Measurements from ENCODE around the gene FOXP1. TPM values are rescaled to one million over a fixed set of nuclear protein-coding genes. Genes with fewer than 3 reads are reported as not detected.

FOXP1 gene
- total and polyA plus RNA-seq, 2 of the 13 experiments (the other 11 are each of a cell fraction or from before 2014, with no cell fraction given) = 40.4 to 59.0 TPM

GRCh38 chr3:71582612-71583565, 639 bp downstream of the FOXP1 start (continued):
- TF ChIP-seq SRSF1 (optimal IDR thresholded peaks at IDR 0.05; ENCODE audit: low read depth, low read length) (no peak), HMGXB4 (CRISPR knock-in tag; IDR thresholded peaks at IDR 0.05; ENCODE audit: borderline replicate concordance in 1 of 2, low read depth in 1 of 2) (peak; percentile 8 to 16; a peak in 3 of 4 replicates), MBNL3 (CRISPR knock-in tag; conservative IDR thresholded peaks at IDR 0.05) (no peak), GLMP (CRISPR knock-in tag; IDR thresholded peaks at IDR 0.05; ENCODE audit: borderline replicate concordance) (no peak), MIXL1 (CRISPR knock-in tag; IDR thresholded peaks at IDR 0.05) (0 out of 2 replicates have a peak, but pooled peaks have one; percentile 9), ELF1 (CRISPR knock-in tag; IDR thresholded peaks at IDR 0.05) (no peak; the same call in 1 of the 2 replicates), POLR2A (IDR thresholded peaks at IDR 0.05; ENCODE audit: insufficient read depth in 1 of 2, low read depth in 2 of 2, low read length in 2 of 2) (peak; percentile 22 to 27; a peak in 1 of 4 replicates), MAF1 (CRISPR knock-in tag; IDR thresholded peaks at IDR 0.05; ENCODE audit: borderline replicate concordance) (0 out of 2 replicates have a peak, but pooled peaks have one; percentile 11), KAT8 (CRISPR knock-in tag; IDR thresholded peaks at IDR 0.05) (peak; percentile 24; the same call in 1 of the 2 replicates), DDIT3 (CRISPR knock-in tag; IDR thresholded peaks at IDR 0.05) (no peak), CEBPB (IDR thresholded peaks at IDR 0.05; ENCODE audit: borderline replicate concordance, low read depth, low read length) (no peak), TOPORS (CRISPR knock-in tag; IDR thresholded peaks at IDR 0.05) (no peak), ARID4A (CRISPR knock-in tag; IDR thresholded peaks at IDR 0.05; ENCODE audit: borderline replicate concordance) (peak; percentile 45; the same call in 1 of the 2 replicates), ZSCAN22 (CRISPR knock-in tag; IDR thresholded peaks at IDR 0.05) (no peak), CREM (IDR thresholded peaks at IDR 0.05) (no peak), CREM (CRISPR knock-in tag; IDR thresholded peaks at IDR 0.05) (no peak), ZBTB37 (CRISPR knock-in tag; IDR thresholded peaks at IDR 0.05) (no peak), HNRNPLL (IDR thresholded peaks at IDR 0.05; ENCODE audit: low read depth, low read length, poor library complexity, severe bottlenecking) (peak; percentile 16), CCAR2 (optimal IDR thresholded peaks at IDR 0.05; ENCODE audit: low read depth, low read length) (no peak), KAT2B (IDR thresholded peaks at IDR 0.05; ENCODE audit: borderline replicate concordance, low read depth, low read length) (peak; percentile 14; the same call in 1 of the 2 replicates)
